Mesenchymal stem cell (in vitro differentiated cells and primary cell): ENCODE measurements around the gene NDUFA8.

Experiments used
- DNase-seq: peaks from one replicate; pipeline ENCODE4 v3.0.0-alpha.2; 2013
- H2AFZ ChIP-seq: one replicate; pipeline ENCODE4 v1.6.1; 2013; ENCODE audit warnings: low read depth, mild to moderate bottlenecking, control low read depth, inconsistent platforms, low read length, moderate library complexity
- H2AK5ac ChIP-seq: 2 replicates; pipeline ENCODE4 v1.6.1; 2013; ENCODE audit warnings: low read length, moderate library complexity, mild to moderate bottlenecking, inconsistent platforms; ENCODE audit not compliant: severe bottlenecking
- H2BK120ac ChIP-seq: one replicate; pipeline ENCODE4 v1.6.1; 2013; ENCODE audit warnings: low read depth, mild to moderate bottlenecking, inconsistent platforms, low read length, moderate library complexity
- H2BK12ac ChIP-seq, 2 experiments: one replicate each; pipeline ENCODE4 v1.6.1; 2013; ENCODE audit warnings: inconsistent platforms in 2 of 2, low read length in 2 of 2, mild to moderate bottlenecking in 2 of 2, moderate library complexity in 2 of 2, control low read depth in 1 of 2
- H2BK15ac ChIP-seq: one replicate; pipeline ENCODE4 v1.6.1; 2013; ENCODE audit warnings: mild to moderate bottlenecking, low read depth, inconsistent platforms; ENCODE audit not compliant: poor library complexity, severe bottlenecking
- H2BK5ac ChIP-seq: 2 replicates; pipeline ENCODE4 v1.6.1; 2013; ENCODE audit warnings: low read depth, mild to moderate bottlenecking, low read length, control low read depth, inconsistent platforms; ENCODE audit not compliant: poor library complexity, severe bottlenecking
- H3K14ac ChIP-seq, 2 experiments: one replicate each; pipeline ENCODE4 v1.6.1; 2013; ENCODE audit warnings: inconsistent platforms in 2 of 2, low read length in 2 of 2, control low read depth in 1 of 2, mild to moderate bottlenecking in 1 of 2, moderate library complexity in 1 of 2
- H3K18ac ChIP-seq, 2 experiments: one replicate each; pipeline ENCODE4 v1.6.1; 2013; ENCODE audit warnings: inconsistent platforms in 2 of 2, low read length in 2 of 2, control low read depth in 1 of 2, low read depth in 1 of 2, mild to moderate bottlenecking in 1 of 2
- H3K23ac ChIP-seq, 2 experiments: one replicate each; pipeline ENCODE4 v1.6.1; 2013; ENCODE audit warnings: inconsistent platforms in 2 of 2, low read length in 2 of 2, mild to moderate bottlenecking in 2 of 2, moderate library complexity in 2 of 2, control low read depth in 1 of 2
- H3K27ac ChIP-seq: 2 replicates; pipeline ENCODE4 v1.5.1; 2013; ENCODE audit warnings: mild to moderate bottlenecking, moderate library complexity, low read length, control low read depth, inconsistent platforms; ENCODE audit not compliant: poor library complexity, severe bottlenecking
- H3K27me3 ChIP-seq, 2 experiments: 2 replicates each; pipeline versions ENCODE4 v1.6.1 to v1.7.0; 2013; ENCODE audit warnings: low read length in 2 of 2, mild to moderate bottlenecking in 2 of 2, moderate library complexity in 2 of 2, control low read depth in 1 of 2, inconsistent platforms in 1 of 2; ENCODE audit not compliant: control insufficient read depth in 1 of 2, insufficient read depth in 1 of 2
- H3K36me3 ChIP-seq, 2 experiments: 2 replicates each; pipeline versions ENCODE4 v1.6.1 to v1.7.0; 2013; ENCODE audit warnings: low read length in 2 of 2, control low read depth in 1 of 2, inconsistent platforms in 1 of 2, low read depth in 1 of 2, mild to moderate bottlenecking in 1 of 2; ENCODE audit not compliant: insufficient read depth in 2 of 2, control insufficient read depth in 1 of 2
- H3K4ac ChIP-seq, 2 experiments: one replicate each; pipeline ENCODE4 v1.6.1; 2013; ENCODE audit warnings: inconsistent platforms in 2 of 2, low read length in 2 of 2, mild to moderate bottlenecking in 2 of 2, moderate library complexity in 2 of 2, control low read depth in 1 of 2, low read depth in 1 of 2
- H3K4me1 ChIP-seq: 2 replicates; pipeline ENCODE4 v1.6.1; 2013; ENCODE audit warnings: low read depth, low read length, control low read depth; ENCODE audit not compliant: control insufficient read depth, insufficient read depth
- H3K4me2 ChIP-seq: 2 replicates; pipeline ENCODE4 v1.6.1; 2013; ENCODE audit warnings: low read length, mild to moderate bottlenecking, inconsistent platforms; ENCODE audit not compliant: poor library complexity, severe bottlenecking
- H3K4me3 ChIP-seq, 2 experiments: 2 replicates each; pipeline versions ENCODE4 v1.5.1 to v1.7.0; 2013; ENCODE audit warnings: low read length in 2 of 2, mild to moderate bottlenecking in 2 of 2, control low read depth in 1 of 2, low read depth in 1 of 2; ENCODE audit not compliant: insufficient read depth in 1 of 2
- H3K79me1 ChIP-seq: replicated peaks from 2 replicates; pipeline ENCODE4 v1.6.1; 2013; ENCODE audit warnings: mild to moderate bottlenecking, control low read depth, low read length, inconsistent platforms; ENCODE audit not compliant: poor library complexity, severe bottlenecking
- H3K9ac ChIP-seq: 2 replicates; pipeline ENCODE4 v1.7.0; 2013; ENCODE audit warnings: mild to moderate bottlenecking, low read length, moderate library complexity
- H3K9me3 ChIP-seq: 2 replicates; pipeline ENCODE4 v1.7.0; 2013; ENCODE audit warnings: mild to moderate bottlenecking, low read length; ENCODE audit not compliant: control insufficient read depth
- H4K8ac ChIP-seq: one replicate; pipeline ENCODE4 v1.6.1; 2013; ENCODE audit warnings: inconsistent platforms, mild to moderate bottlenecking, low read length, moderate library complexity
- H4K91ac ChIP-seq: one replicate; pipeline ENCODE4 v1.6.1; 2013; ENCODE audit warnings: mild to moderate bottlenecking, low read length, inconsistent platforms
- WGBS: methylation state at CpG from one replicate; pipeline ENCODE4 v1.1.7; 2013; ENCODE audit warnings: mixed read lengths; 5-methylcytosine and 5-hydroxymethylcytosine counted together

Gene NDUFA8

DNA sequence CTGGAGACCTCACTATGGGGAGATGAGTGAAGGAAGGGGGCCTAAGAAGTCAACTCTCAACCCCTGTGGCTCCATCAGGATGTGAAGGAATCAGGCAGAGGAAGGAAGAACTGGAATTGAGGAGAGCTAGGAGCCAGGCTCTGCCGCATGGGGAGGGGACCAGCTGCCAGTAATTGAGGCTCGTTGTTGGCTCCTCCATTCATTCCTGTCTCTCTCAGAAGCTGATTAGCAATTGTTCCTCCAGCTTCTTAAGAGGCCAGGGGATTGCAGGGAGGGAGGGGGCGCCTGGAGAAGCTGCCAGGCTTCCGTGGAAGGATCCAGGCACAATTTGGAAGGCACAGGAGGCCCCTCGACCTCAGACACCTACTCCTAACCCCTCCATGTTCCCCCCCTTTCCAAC lies 46.0 kb downstream of the NDUFA8 start:
- no CpG with 5 or more reads among the region's 5 CpGs for WGBS

GRCh38 chr9:122112238-122112637 lies 47.3 kb downstream of the NDUFA8 start:
- Histone ChIP-seq H3K27ac (no peak overlapping the region), H3K79me1 (no peaks in the 10 kb centered on the region), H4K8ac (no peak overlapping the region), H3K14ac (no peak overlapping the region), H2BK120ac (no peak overlapping the region), H4K91ac (no peak overlapping the region), H3K4me1 (peaks cover 17% of the 10 kb centered on the region), H3K23ac (no peak overlapping the region), H3K4ac (no peak overlapping the region), H2AK5ac (no peak overlapping the region), H2BK12ac (no peak overlapping the region), H3K36me3 (no peaks in the 10 kb centered on the region), H2BK5ac (no peak overlapping the region), H2BK15ac (no peak overlapping the region), H3K27me3 (peaks cover 22 to 54% of the 10 kb centered on the region in 2 experiments), H3K18ac (no peak overlapping the region), H3K4me2 (no peak overlapping the region), H3K4me3 (no peak overlapping the region), H2AFZ (no peak overlapping the region), H3K9me3 (no peaks in the 10 kb centered on the region), H3K9ac (no peak overlapping the region)
- no peak for DNase-seq
- WGBS = 76% methylated on average over 6 of the region's 6 CpGs

More for the DNA sequence above, 46.0 kb downstream of the NDUFA8 start:
- Histone ChIP-seq H2AFZ (no peak overlapping the region), H4K91ac (no peak overlapping the region), H3K27ac (no peak overlapping the region), H3K79me1 (no peaks in the 10 kb centered on the region), H2BK15ac (no peak overlapping the region), H2BK12ac (no peak overlapping the region), H2BK5ac (no peak overlapping the region), H2AK5ac (no peak overlapping the region), H3K27me3 (peaks cover 22 to 47% of the 10 kb centered on the region in 2 experiments), H3K18ac (no peak overlapping the region), H3K9me3 (no peaks in the 10 kb centered on the region), H3K4me2 (no peak overlapping the region), H3K23ac (no peak overlapping the region), H3K4me3 (no peak overlapping the region), H3K4me1 (peaks cover 16% of the 10 kb centered on the region), H3K14ac (no peak overlapping the region), H3K4ac (no peak overlapping the region), H3K9ac (no peak overlapping the region), H3K36me3 (no peaks in the 10 kb centered on the region), H2BK120ac (no peak overlapping the region), H4K8ac (no peak overlapping the region)
- no peak for DNase-seq

DNA sequence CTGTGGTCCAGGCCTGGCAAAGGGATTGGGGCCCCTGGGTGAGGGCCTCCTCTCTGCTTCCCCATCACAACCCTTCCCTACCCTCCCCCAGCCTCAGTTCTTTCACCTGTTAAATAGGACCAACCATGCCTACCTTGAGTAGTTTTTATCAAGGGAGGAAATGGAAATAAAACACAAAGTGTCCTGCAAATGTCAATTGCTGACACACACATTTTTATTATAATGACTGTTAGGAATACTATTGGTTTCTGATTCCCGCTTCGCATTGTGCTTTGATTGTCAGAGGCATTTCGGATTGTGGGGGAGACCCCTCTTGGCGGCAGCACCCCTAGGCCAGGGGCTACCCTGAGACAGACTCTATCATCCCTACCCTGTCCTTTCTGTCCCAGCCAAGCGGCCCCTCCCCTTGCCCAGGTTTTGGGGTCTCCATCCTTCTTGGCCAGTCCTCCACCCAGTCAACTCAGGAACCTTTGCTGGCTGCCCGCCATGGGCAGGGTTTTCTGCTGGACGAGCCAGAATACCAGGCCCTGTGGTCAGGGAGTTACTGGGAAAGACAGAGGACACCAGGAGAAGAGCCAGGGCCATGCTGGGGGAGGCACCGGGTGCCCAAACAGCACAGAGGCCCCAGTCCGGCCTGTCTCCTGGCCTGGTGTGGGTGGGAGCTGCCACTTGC lies 48.0 kb downstream of the NDUFA8 start:
- H3K9me3 ChIP-seq = no peaks in the 10 kb centered on the region
- H2AK5ac ChIP-seq = no peak overlapping the region
- no peak overlapping the region for H2BK12ac ChIP-seq
- H2BK5ac ChIP-seq = no peak overlapping the region
- peaks cover 17% of the 10 kb centered on the region for H3K4me1 ChIP-seq
- H3K4ac ChIP-seq = no peak overlapping the region
- H3K79me1 ChIP-seq = no peaks in the 10 kb centered on the region
- H3K4me3 ChIP-seq = no peak overlapping the region
- H3K27me3 ChIP-seq = peaks cover 22 to 50% of the 10 kb centered on the region in 2 experiments
- no peak overlapping the region for H2BK120ac ChIP-seq
- no peak overlapping the region for H4K91ac ChIP-seq
- H3K27ac ChIP-seq = no peak overlapping the region
- H3K18ac ChIP-seq = no peak overlapping the region
- H2BK15ac ChIP-seq = no peak overlapping the region
- H3K4me2 ChIP-seq = no peak overlapping the region
- no peak for DNase-seq
- no peak overlapping the region for H3K14ac ChIP-seq
- H3K9ac ChIP-seq = no peak overlapping the region
- 76% methylated on average over 9 of the region's 9 CpGs for WGBS
- H4K8ac ChIP-seq = no peak overlapping the region
- no peak overlapping the region for H3K23ac ChIP-seq
- no peaks in the 10 kb centered on the region for H3K36me3 ChIP-seq
- H2AFZ ChIP-seq = no peak overlapping the region

DNA sequence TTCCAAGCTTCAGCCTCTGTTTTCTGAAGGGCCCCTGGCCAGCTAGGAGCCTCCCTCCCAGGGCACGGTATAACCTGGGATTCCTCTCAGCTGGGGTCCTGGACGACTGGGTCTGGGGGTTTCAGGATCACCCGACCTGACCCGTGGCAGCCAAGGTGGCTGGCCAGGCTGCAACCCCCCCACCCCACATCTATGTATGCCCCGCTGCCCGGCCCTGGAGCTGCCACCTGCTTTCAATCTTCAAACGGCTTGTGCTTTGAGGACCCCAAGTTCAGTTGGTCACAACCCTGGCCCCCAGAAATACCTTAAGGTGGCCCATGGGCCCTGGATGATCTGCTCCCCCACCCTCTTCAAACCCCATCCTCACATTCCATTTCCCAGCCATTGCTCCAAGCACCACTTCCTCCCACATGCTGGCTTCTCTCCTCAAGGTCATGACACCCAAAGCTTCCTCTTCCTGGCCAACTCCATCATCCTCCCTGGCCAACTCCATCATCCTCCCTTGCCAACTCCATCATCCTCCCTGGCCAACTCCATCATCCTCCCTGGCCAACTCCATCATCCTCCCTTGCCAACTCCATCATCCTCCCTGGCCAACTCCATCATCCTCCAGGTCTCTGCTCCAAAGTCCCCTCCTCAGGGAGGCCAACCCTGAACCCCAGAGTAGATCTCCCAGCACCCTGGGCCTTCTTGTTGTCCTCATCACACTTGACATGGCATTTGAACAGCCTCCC lies 49.3 kb downstream of the NDUFA8 start:
- Histone ChIP-seq H3K9ac (no peak overlapping the region), H3K18ac (no peak overlapping the region), H3K4me1 (peaks cover 4% of the 10 kb centered on the region), H4K8ac (no peak overlapping the region), H3K27ac (no peak overlapping the region), H2BK15ac (no peak overlapping the region), H3K4ac (no peak overlapping the region), H3K36me3 (no peaks in the 10 kb centered on the region), H4K91ac (no peak overlapping the region), H3K27me3 (peaks cover 22 to 37% of the 10 kb centered on the region in 2 experiments), H3K14ac (no peak overlapping the region), H3K79me1 (no peaks in the 10 kb centered on the region), H2BK5ac (no peak overlapping the region), H3K4me2 (no peak overlapping the region), H3K4me3 (no peak overlapping the region), H2AFZ (no peak overlapping the region), H2BK120ac (no peak overlapping the region), H3K9me3 (no peaks in the 10 kb centered on the region), H3K23ac (no peak overlapping the region), H2BK12ac (no peak overlapping the region), H2AK5ac (no peak overlapping the region)
- WGBS = 84% methylated on average over 7 of the region's 7 CpGs
- no peak for DNase-seq
